ENCODE data around the gene CREB1. TPM values are rescaled to one million over a fixed set of nuclear protein-coding genes. Genes with fewer than 3 reads are reported as not detected.
"Not testable (repeated sequence)": the region's sequence is repeated elsewhere in the genome, so short reads cannot be mapped to it uniquely, and the experiment has no call there.

The CREB1 gene
- total RNA-seq, 1 donor from 2014 or later, result 27.3 TPM

GRCh38 chr2:207632575-207633493, 103.1 kb downstream of the CREB1 start:
- no peaks in the 10 kb centered on the region for H3K36me3 ChIP-seq
- intact Hi-C loops (cut with DNase I), result no loop called here
- H3K27ac ChIP-seq, result no peak overlapping the region
- no peaks in the 10 kb centered on the region for H3K9me3 ChIP-seq
- H3K27me3 ChIP-seq, result no peaks in the 10 kb centered on the region
- no peak for DNase-seq (ENCODE audit: extremely low spot score in 2 of 2)
- no peak overlapping the region for H3K4me3 ChIP-seq
- no peak for TF ChIP-seq CTCF (IDR thresholded peaks at IDR 0.05)
- TF ChIP-seq POLR2AphosphoS5 (IDR thresholded peaks at IDR 0.05; ENCODE audit: insufficient read depth in 1 of 2, low read depth in 1 of 2), result no peak
- no peak for TF ChIP-seq POLR2A (IDR thresholded peaks at IDR 0.05)
- H3K4me1 ChIP-seq, result no peaks in the 10 kb centered on the region

- Histone ChIP-seq H3K36me3 (no peaks in the 10 kb centered on the region), H3K4me1 (no peaks in the 10 kb centered on the region), H3K27ac (no peak overlapping the region), H3K27me3 (no peaks in the 10 kb centered on the region), H3K4me3 (no peak overlapping the region), H3K9me3 (no peaks in the 10 kb centered on the region)
- intact Hi-C loops (cut with DNase I), result no loop called here
- DNase-seq (ENCODE audit: extremely low spot score in 2 of 2), result no peak
- TF ChIP-seq POLR2A (IDR thresholded peaks at IDR 0.05) (no peak), CTCF (IDR thresholded peaks at IDR 0.05) (no peak), POLR2AphosphoS5 (IDR thresholded peaks at IDR 0.05; ENCODE audit: insufficient read depth in 1 of 2, low read depth in 1 of 2) (no peak)
These were observed 103.9 kb downstream of the CREB1 start for GRCh38 chr2:207633686-207634085.

GRCh38 chr2:207635468-207636200, 105.9 kb downstream of the CREB1 start:
- Histone ChIP-seq H3K4me3 (no peak overlapping the region), H3K27ac (no peak overlapping the region), H3K36me3 (no peaks in the 10 kb centered on the region), H3K4me1 (no peaks in the 10 kb centered on the region), H3K9me3 (no peaks in the 10 kb centered on the region), H3K27me3 (no peaks in the 10 kb centered on the region)
- DNase-seq (ENCODE audit: extremely low spot score in 2 of 2), result no peak
- TF ChIP-seq POLR2AphosphoS5 (IDR thresholded peaks at IDR 0.05; ENCODE audit: insufficient read depth in 1 of 2, low read depth in 1 of 2) (no peak), CTCF (IDR thresholded peaks at IDR 0.05) (no peak), POLR2A (IDR thresholded peaks at IDR 0.05) (no peak)
- intact Hi-C loops (cut with DNase I), result no loop called here

GRCh38 chr2:207639288-207639687, 109.5 kb downstream of the CREB1 start:
- H3K27me3 ChIP-seq; H3K36me3 ChIP-seq; DNase-seq (ENCODE audit: extremely low spot score in 2 of 2); H3K4me3 ChIP-seq; H3K4me1 ChIP-seq; H3K9me3 ChIP-seq; H3K27ac ChIP-seq; intact Hi-C loops (cut with DNase I): not testable (repeated sequence)

- Histone ChIP-seq H3K4me3 (no peak overlapping the region), H3K36me3 (no peaks in the 10 kb centered on the region), H3K27ac (no peak overlapping the region), H3K27me3 (no peaks in the 10 kb centered on the region), H3K9me3 (no peaks in the 10 kb centered on the region), H3K4me1 (no peaks in the 10 kb centered on the region)
- no peak for TF ChIP-seq POLR2A (IDR thresholded peaks at IDR 0.05)
- TF ChIP-seq POLR2AphosphoS5 (IDR thresholded peaks at IDR 0.05; ENCODE audit: insufficient read depth in 1 of 2, low read depth in 1 of 2), result no peak
- TF ChIP-seq CTCF (IDR thresholded peaks at IDR 0.05), result no peak
- DNase-seq (ENCODE audit: extremely low spot score in 2 of 2), result no peak
- intact Hi-C loops (cut with DNase I), result no loop called here
These were observed 110.4 kb downstream of the CREB1 start for GRCh38 chr2:207640160-207640559.

All from vagina (tissue), 2 donors.